HCT116 (cell line): ENCODE results near the gene TSPAN5. TPM values are rescaled to one million over a fixed set of nuclear protein-coding genes. Genes with fewer than 3 reads are reported as not detected.

Source experiments
- ATAC-seq: fragments of 200-7000 bp; cut with Tn5 transposase; 2 replicates; pipeline ENCODE4 v1.9.1; 2020; ENCODE audit warnings: mild to moderate bottlenecking, moderate library complexity
- BruUV-seq: library from RNA; stranded (reverse); fragments of 400-500 nt; replicated peaks from 2 replicates; lab custom pipeline; 2021; lab: Mats Ljungman, UMichigan
- CTCF ChIA-PET: fragments of 300-600 bp; sonication (Branson Sonifier 250); formaldehyde crosslinking; loops from one replicate; lab custom pipeline; 2021; ENCODE audit warnings: antibody characterized with exemption; lab: Charles Lee
- POLR2A ChIA-PET: fragments of 300-600, 350-600 bp; sonication (Branson Sonifier 250); formaldehyde crosslinking; loops from one replicate; lab custom pipeline; 2021; ENCODE audit warnings: antibody characterized with exemption; lab: Charles Lee
- RAD21 ChIA-PET, 2 experiments: fragments of 300-600 bp; sonication (Branson Sonifier 250); formaldehyde crosslinking; loops; one replicate each; lab custom pipeline; 2023; ENCODE audit warnings: low total read pairs in 2 of 2; ENCODE audit not compliant: uncharacterized antibody in 2 of 2, unreplicated experiment in 2 of 2, low non-redundant PET in 1 of 2; lab: Charles Lee
- DNase-seq: peaks from one replicate; pipeline ENCODE4 v3.0.0-alpha.2; 2010; ENCODE audit warnings: low read depth, low spot score
- H2AFZ ChIP-seq: fragments of 200-600 bp; shearing (Covaris generic), sonication (generic); 2 replicates; pipeline ENCODE4 v1.6.1; 2017; ENCODE audit warnings: low read depth, mixed run types, mixed read lengths, antibody characterized with exemption, low read length; ENCODE audit not compliant: poor library complexity, severe bottlenecking
- H3K27ac ChIP-seq: 2 replicates; pipeline ENCODE4 v1.5.1; 2012; ENCODE audit warnings: low read depth, low read length
- H3K27me3 ChIP-seq: fragments of 200-600 bp; sonication (generic); 2 replicates; pipeline ENCODE4 v1.6.1; 2016; ENCODE audit warnings: mixed run types, low read length, mixed read lengths; ENCODE audit not compliant: insufficient read depth
- H3K36me3 ChIP-seq, 2 experiments: fragments of 200-500 bp in 1 of 2; fragments of 200-600 bp in 1 of 2; sonication (Bioruptor generic) in 1 of 2; sonication (generic) in 1 of 2; 2 replicates each; pipeline versions ENCODE4 v1.5.1 to v1.6.1; 2014 to 2016; ENCODE audit warnings: low read length in 2 of 2, inconsistent platforms in 1 of 2, mixed read lengths in 1 of 2, mixed run types in 1 of 2; ENCODE audit not compliant: insufficient read depth in 2 of 2, control insufficient read depth in 1 of 2
- H3K4me1 ChIP-seq, 2 experiments: fragments of 200-600 bp in 1 of 2; sonication (generic) in 1 of 2; 2 replicates each; pipeline versions ENCODE4 v1.5.1 to v1.6.1; 2012 to 2017; ENCODE audit warnings: low read length in 2 of 2, inconsistent platforms in 1 of 2, mild to moderate bottlenecking in 1 of 2, mixed read lengths in 1 of 2, mixed run types in 1 of 2, moderate library complexity in 1 of 2; ENCODE audit not compliant: insufficient read depth in 2 of 2, control insufficient read depth in 1 of 2
- H3K4me2 ChIP-seq: fragments of 200-600 bp; sonication (generic); 2 replicates; pipeline ENCODE4 v1.6.1; 2017; ENCODE audit warnings: mixed run types, low read length, mixed read lengths
- H3K4me3 ChIP-seq, 2 experiments: fragments of 200-600 bp in 1 of 2; sonication (generic) in 1 of 2; replicated peaks in 1 of 2; 2 replicates each; pipeline ENCODE4 v1.5.1; 2011 to 2016; ENCODE audit warnings: low read length in 2 of 2, control low read depth in 1 of 2, low read depth in 1 of 2, mild to moderate bottlenecking in 1 of 2, mixed read lengths in 1 of 2, mixed run types in 1 of 2
- H3K79me2 ChIP-seq: fragments of 200-600 bp; sonication (generic); 2 replicates; pipeline ENCODE4 v1.6.1; 2017; ENCODE audit warnings: mild to moderate bottlenecking, mixed run types, low read length, moderate library complexity, mixed read lengths; ENCODE audit not compliant: insufficient read depth
- H3K9ac ChIP-seq: fragments of 200-600 bp; sonication (generic); 2 replicates; pipeline ENCODE4 v1.6.1; 2016; ENCODE audit warnings: low read length, mixed read lengths
- H3K9me2 ChIP-seq: fragments of 200-600 bp; sonication (generic), shearing (Covaris generic); 2 replicates; pipeline ENCODE4 v1.6.1; 2017; ENCODE audit warnings: mixed run types, mild to moderate bottlenecking, moderate library complexity; ENCODE audit not compliant: insufficient read depth
- H3K9me3 ChIP-seq, 2 experiments: fragments of 200-500 bp in 1 of 2; fragments of 200-600 bp in 1 of 2; sonication (Bioruptor generic) in 1 of 2; sonication (generic) in 1 of 2; 2 replicates each; pipeline ENCODE4 v1.6.1; 2014 to 2017; ENCODE audit warnings: low read length in 2 of 2, mixed read lengths in 2 of 2, inconsistent platforms in 1 of 2, low read depth in 1 of 2, mild to moderate bottlenecking in 1 of 2, mixed run types in 1 of 2, moderate library complexity in 1 of 2; ENCODE audit not compliant: control insufficient read depth in 1 of 2, insufficient read depth in 1 of 2
- H4K20me1 ChIP-seq: fragments of 200-600 bp; sonication (generic), shearing (Covaris generic); 2 replicates; pipeline ENCODE4 v1.6.1; 2017; ENCODE audit warnings: mixed run types, mild to moderate bottlenecking, moderate library complexity; ENCODE audit not compliant: insufficient read depth
- EGR1 ChIP-seq: IDR thresholded peaks from 2 replicates; pipeline ENCODE4 v1.6.1; 2012; ENCODE audit warnings: low read depth
- EZH2 ChIP-seq: fragments of 200-600 bp; sonication (generic); IDR thresholded peaks from 2 replicates; pipeline ENCODE4 v1.6.1; 2017; ENCODE audit warnings: antibody characterized with exemption, mixed run types
- EZH2phosphoT487 ChIP-seq: fragments of 200-600 bp; IDR thresholded peaks from 2 replicates; pipeline ENCODE4 v1.6.1; 2018; ENCODE audit warnings: antibody characterized with exemption, borderline replicate concordance
- JUND ChIP-seq: IDR thresholded peaks from 2 replicates; pipeline ENCODE4 v1.6.1; 2012
- POLR2A ChIP-seq: IDR thresholded peaks from 2 replicates; pipeline ENCODE4 v1.7.0; 2011; ENCODE audit warnings: borderline replicate concordance; ENCODE audit not compliant: insufficient read depth, insufficient read length; ENCODE audit errors: extremely low read depth
- POLR2AphosphoS5 ChIP-seq: IDR thresholded peaks from 2 replicates; pipeline ENCODE4 v1.6.1; 2011; ENCODE audit warnings: mild to moderate bottlenecking, low read depth, low read length, moderate library complexity
- SIN3A ChIP-seq: IDR thresholded peaks from 2 replicates; pipeline ENCODE4 v1.6.1; 2012; ENCODE audit warnings: low read depth
- SP1 ChIP-seq: IDR thresholded peaks from 2 replicates; pipeline ENCODE4 v1.6.1; 2012; ENCODE audit warnings: low read depth
- SRF ChIP-seq: IDR thresholded peaks from 2 replicates; pipeline ENCODE4 v1.6.1; 2012; ENCODE audit warnings: low read depth
- TCF7L2 ChIP-seq: IDR thresholded peaks from 2 replicates; pipeline ENCODE4 v1.7.0; 2011; ENCODE audit warnings: borderline replicate concordance, inconsistent platforms; ENCODE audit not compliant: insufficient read depth, insufficient read length; ENCODE audit errors: extremely low read depth
- YY1 ChIP-seq: IDR thresholded peaks from 2 replicates; pipeline ENCODE4 v1.6.1; 2011; ENCODE audit warnings: low read length, low read depth, moderate library complexity, mild to moderate bottlenecking; ENCODE audit not compliant: insufficient replicate concordance; ENCODE audit errors: extremely low read depth
- ZFX ChIP-seq: fragments of 450-650 bp; IDR thresholded peaks from 2 replicates; pipeline ENCODE4 v1.6.1; 2017
- intact Hi-C: fragments of 100-400 bp; cut with micrococcal nuclease; formaldehyde crosslinking; loops from 2 replicates; pipeline ENCODE4 v1.10.0; 2022
- total RNA-seq: library from RNA; stranded (reverse); gene quantifications from one replicate; pipeline ENCODE4 v1.2.1, GENCODE V29; 2021; ENCODE audit not compliant: unreplicated experiment
- TF ChIP-seq, protein P1 (sequence below): IDR thresholded peaks from 2 replicates; pipeline ENCODE4 v1.6.1; 2012; ENCODE audit warnings: low read depth
- TF ChIP-seq, protein P2 (sequence below): IDR thresholded peaks from 2 replicates; pipeline ENCODE4 v1.6.1; 2011; ENCODE audit warnings: mild to moderate bottlenecking, low read length, moderate library complexity; ENCODE audit not compliant: insufficient replicate concordance; ENCODE audit errors: extremely low read depth
- TF ChIP-seq, protein P3 (sequence below): IDR thresholded peaks from 2 replicates; pipeline ENCODE4 v1.6.1; 2012

The TSPAN5 gene
- total RNA-seq, 1 experiment from 2014 or later = 56.8 TPM

- Histone ChIP-seq H3K9me3 (no peaks in the 10 kb centered on the region), H3K36me3 (peaks cover 0 to 9% of the 10 kb centered on the region in 2 experiments; a peak in 1 of 4 replicates), H3K27ac (no peak overlapping the region), H3K79me2 (peaks cover 27% of the 10 kb centered on the region; the same call in 1 of the 2 replicates), H3K4me2 (no peak overlapping the region), H2AFZ (no peak overlapping the region), H3K9me2 (no peaks in the 10 kb centered on the region), H3K4me1 (peaks cover 13 to 37% of the 10 kb centered on the region in 2 experiments; a peak in 3 of 4 replicates), H3K27me3 (no peaks in the 10 kb centered on the region), H4K20me1 (no peaks in the 10 kb centered on the region), H3K4me3 (no peak overlapping the region), H3K9ac (no peak overlapping the region)
- ATAC-seq (no peak), DNase-seq (no peak)
- ChIA-PET RAD21 (no interaction called here), CTCF (no interaction called here), POLR2A (no interaction called here)
- no TSS peak for BruUV-seq
- no peak for TF ChIP-seq ZFX
- intact Hi-C loops = no loop called here
These were observed 155.8 kb downstream of the TSPAN5 start for GRCh38 chr4:98502624-98503023.

DNA sequence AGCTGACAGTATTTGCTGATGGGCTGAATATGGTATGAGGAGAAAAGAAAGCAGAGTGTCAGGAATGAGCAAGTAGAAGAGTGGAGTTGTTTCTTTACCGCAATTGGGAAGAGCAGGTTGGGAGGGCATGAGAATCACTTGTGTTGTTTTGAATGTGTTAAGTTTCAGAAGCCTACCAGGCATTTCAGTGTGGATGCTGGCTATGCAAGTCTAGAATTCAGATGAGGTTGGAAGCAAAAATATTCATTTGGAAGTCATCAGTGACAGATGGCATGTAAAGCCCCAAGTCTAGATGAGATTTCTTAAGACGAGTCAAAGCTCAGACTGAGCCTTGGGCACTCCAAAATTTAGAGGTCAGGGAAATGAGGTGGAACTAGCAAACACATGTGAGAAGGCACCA, 156.4 kb downstream of the TSPAN5 start:
- no peaks in the 10 kb centered on the region for H3K9me2 ChIP-seq
- DNase-seq (no peak), ATAC-seq (no peak)
- no peaks in the 10 kb centered on the region for H3K27me3 ChIP-seq
- ChIA-PET POLR2A (no interaction called here), RAD21 (no interaction called here), CTCF (no interaction called here)
- H3K36me3 ChIP-seq = peaks cover 0 to 9% of the 10 kb centered on the region in 2 experiments; a peak in 1 of 4 replicates
- H3K4me2 ChIP-seq = peak overlapping the region; percentile 29
- H3K9ac ChIP-seq = no peak overlapping the region
- intact Hi-C loops = no loop called here
- peaks cover 13 to 32% of the 10 kb centered on the region in 2 experiments; a peak in 3 of 4 replicates for H3K4me1 ChIP-seq
- BruUV-seq = no TSS peak
- H3K4me3 ChIP-seq = no peak overlapping the region
- no peaks in the 10 kb centered on the region for H3K9me3 ChIP-seq
- H3K27ac ChIP-seq = no peak overlapping the region
- H4K20me1 ChIP-seq = no peaks in the 10 kb centered on the region
- peaks cover 26% of the 10 kb centered on the region; the same call in 1 of the 2 replicates for H3K79me2 ChIP-seq
- H2AFZ ChIP-seq = no peak overlapping the region
- no peak for TF ChIP-seq YY1
- no peak for TF ChIP-seq SP1
- TF ChIP-seq ZFX = no peak
- no peak for TF ChIP-seq POLR2A
- TF ChIP-seq SRF = no peak
- no peak for TF ChIP-seq POLR2AphosphoS5
- TF ChIP-seq, protein P1, sequence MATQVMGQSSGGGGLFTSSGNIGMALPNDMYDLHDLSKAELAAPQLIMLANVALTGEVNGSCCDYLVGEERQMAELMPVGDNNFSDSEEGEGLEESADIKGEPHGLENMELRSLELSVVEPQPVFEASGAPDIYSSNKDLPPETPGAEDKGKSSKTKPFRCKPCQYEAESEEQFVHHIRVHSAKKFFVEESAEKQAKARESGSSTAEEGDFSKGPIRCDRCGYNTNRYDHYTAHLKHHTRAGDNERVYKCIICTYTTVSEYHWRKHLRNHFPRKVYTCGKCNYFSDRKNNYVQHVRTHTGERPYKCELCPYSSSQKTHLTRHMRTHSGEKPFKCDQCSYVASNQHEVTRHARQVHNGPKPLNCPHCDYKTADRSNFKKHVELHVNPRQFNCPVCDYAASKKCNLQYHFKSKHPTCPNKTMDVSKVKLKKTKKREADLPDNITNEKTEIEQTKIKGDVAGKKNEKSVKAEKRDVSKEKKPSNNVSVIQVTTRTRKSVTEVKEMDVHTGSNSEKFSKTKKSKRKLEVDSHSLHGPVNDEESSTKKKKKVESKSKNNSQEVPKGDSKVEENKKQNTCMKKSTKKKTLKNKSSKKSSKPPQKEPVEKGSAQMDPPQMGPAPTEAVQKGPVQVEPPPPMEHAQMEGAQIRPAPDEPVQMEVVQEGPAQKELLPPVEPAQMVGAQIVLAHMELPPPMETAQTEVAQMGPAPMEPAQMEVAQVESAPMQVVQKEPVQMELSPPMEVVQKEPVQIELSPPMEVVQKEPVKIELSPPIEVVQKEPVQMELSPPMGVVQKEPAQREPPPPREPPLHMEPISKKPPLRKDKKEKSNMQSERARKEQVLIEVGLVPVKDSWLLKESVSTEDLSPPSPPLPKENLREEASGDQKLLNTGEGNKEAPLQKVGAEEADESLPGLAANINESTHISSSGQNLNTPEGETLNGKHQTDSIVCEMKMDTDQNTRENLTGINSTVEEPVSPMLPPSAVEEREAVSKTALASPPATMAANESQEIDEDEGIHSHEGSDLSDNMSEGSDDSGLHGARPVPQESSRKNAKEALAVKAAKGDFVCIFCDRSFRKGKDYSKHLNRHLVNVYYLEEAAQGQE = no peak
- TF ChIP-seq JUND = no peak
- TF ChIP-seq SIN3A = no peak
- TF ChIP-seq TCF7L2 = no peak
- no peak for TF ChIP-seq EZH2
- TF ChIP-seq, protein P2, sequence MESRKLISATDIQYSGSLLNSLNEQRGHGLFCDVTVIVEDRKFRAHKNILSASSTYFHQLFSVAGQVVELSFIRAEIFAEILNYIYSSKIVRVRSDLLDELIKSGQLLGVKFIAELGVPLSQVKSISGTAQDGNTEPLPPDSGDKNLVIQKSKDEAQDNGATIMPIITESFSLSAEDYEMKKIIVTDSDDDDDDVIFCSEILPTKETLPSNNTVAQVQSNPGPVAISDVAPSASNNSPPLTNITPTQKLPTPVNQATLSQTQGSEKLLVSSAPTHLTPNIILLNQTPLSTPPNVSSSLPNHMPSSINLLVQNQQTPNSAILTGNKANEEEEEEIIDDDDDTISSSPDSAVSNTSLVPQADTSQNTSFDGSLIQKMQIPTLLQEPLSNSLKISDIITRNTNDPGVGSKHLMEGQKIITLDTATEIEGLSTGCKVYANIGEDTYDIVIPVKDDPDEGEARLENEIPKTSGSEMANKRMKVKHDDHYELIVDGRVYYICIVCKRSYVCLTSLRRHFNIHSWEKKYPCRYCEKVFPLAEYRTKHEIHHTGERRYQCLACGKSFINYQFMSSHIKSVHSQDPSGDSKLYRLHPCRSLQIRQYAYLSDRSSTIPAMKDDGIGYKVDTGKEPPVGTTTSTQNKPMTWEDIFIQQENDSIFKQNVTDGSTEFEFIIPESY = no peak
- no peak for TF ChIP-seq EZH2phosphoT487
- no peak for TF ChIP-seq EGR1
- TF ChIP-seq, protein P3, sequence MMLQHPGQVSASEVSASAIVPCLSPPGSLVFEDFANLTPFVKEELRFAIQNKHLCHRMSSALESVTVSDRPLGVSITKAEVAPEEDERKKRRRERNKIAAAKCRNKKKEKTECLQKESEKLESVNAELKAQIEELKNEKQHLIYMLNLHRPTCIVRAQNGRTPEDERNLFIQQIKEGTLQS = no peak
